Adrenal gland (tissue), 12 donors: ENCODE results near the gene TNFRSF19. TPM values are rescaled to one million over a fixed set of nuclear protein-coding genes. Genes with fewer than 3 reads are reported as not detected.

ENCODE experiments used
- DNase-seq, 7 donors: peaks; one replicate each; pipeline ENCODE4 v3.0.0-alpha.2; 2019 to 2020
- H3K27ac ChIP-seq, 5 donors: fragments of 200-600 bp; sonication (generic) in 4 of 5; 1 replicate in 3 of 5; 2 replicates in 2 of 5; pipeline versions ENCODE4 v1.5.1 to v1.8.0; 2016 to 2020; ENCODE audit warnings: mild to moderate bottlenecking in 1 of 5
- H3K27me3 ChIP-seq: fragments of 200-600 bp; 2 replicates; pipeline ENCODE4 v1.8.0; 2021
- H3K36me3 ChIP-seq, 2 donors: fragments of 200-600 bp; replicated peaks in 1 of 2; 1 replicate in 1 of 2; 2 replicates in 1 of 2; pipeline versions ENCODE4 v1.5.1 to v1.8.0; 2018 to 2022
- H3K4me1 ChIP-seq, 2 donors: fragments of 200-600 bp; replicated peaks in 1 of 2; 1 replicate in 1 of 2; 2 replicates in 1 of 2; pipeline versions ENCODE4 v1.5.1 to v1.8.0; 2018 to 2021
- H3K4me3 ChIP-seq, 4 donors: fragments of 200-600 bp; sonication (generic) in 3 of 4; one replicate each; pipeline ENCODE4 v1.5.1; 2016 to 2018
- H3K9me3 ChIP-seq, 3 donors: fragments of 200-600 bp; sonication (generic) in 1 of 3; replicated peaks in 1 of 3; 1 replicate in 2 of 3; 2 replicates in 1 of 3; pipeline versions ENCODE4 v1.5.1 to v1.8.0; 2016 to 2021
- CTCF ChIP-seq, 6 experiments: fragments of 450-650 bp in 4 of 6; fragments of 200-600 bp in 2 of 6; sonication (generic) in 1 of 6; IDR thresholded peaks; 1 replicate in 5 of 6; 2 replicates in 1 of 6; pipeline versions ENCODE4 v1.5.1 to v1.8.0; 2016 to 2021; ENCODE audit warnings: antibody characterized with exemption in 6 of 6, mild to moderate bottlenecking in 2 of 6, moderate library complexity in 1 of 6
- POLR2A ChIP-seq, 2 donors: fragments of 450-650 bp; IDR thresholded peaks; one replicate each; pipeline ENCODE4 v1.6.1; 2017; ENCODE audit warnings: antibody characterized with exemption in 2 of 2, mild to moderate bottlenecking in 2 of 2, moderate library complexity in 1 of 2
- WGBS, 4 donors: extraction: QIAGEN DNeasy Blood & Tissue Kit in 2 of 4; methylation state at CpG; one replicate each; pipeline versions ENCODE4 v1.1.5 to v1.1.7; 2013 to 2017; 5-methylcytosine and 5-hydroxymethylcytosine counted together
- intact Hi-C, 2 donors: fragments of 100-400 bp; cut with DNase I; formaldehyde crosslinking; loops; one replicate each; pipeline versions ENCODE4 v1.14.1 to v1.15.0; 2022 to 2023
- polyA plus RNA-seq, 3 donors: library from polyadenylated mRNA; stranded (reverse); fragments of 200-250 nt in 2 of 3; fragments of 350-450 nt in 1 of 3; fragmentation: Illumina TruSeq in 1 of 3; extraction: RNeasy Lipid Tissue Mini Kit (QIAGEN cat#74804) in 1 of 3; gene quantifications; one replicate each; pipeline ENCODE4 v1.2.3, GENCODE V29; 2013 to 2014
- total RNA-seq, 9 donors: library from RNA; depleted of rRNA in 4 of 9; stranded (reverse); fragments of >200 nt in 4 of 9; fragments of 120-200 nt in 1 of 9; fragmentation: NEBNext Ultra II Directional in 1 of 9; extraction: Animal tissue kit (Norgen Biotek cat#: 25700) in 1 of 9; gene quantifications; one replicate each; pipeline versions ENCODE4 v1.1.0 to v1.2.4, GENCODE V29; 2013 to 2023
- donor health status: healthy with polysubstance abuse.
- donor health status: Bipolar disorder and iron deficiency.
- donor health status: DM: yes; HTN: yes; CAD: no.
- donor health status: DM: no; HTN: no; CAD: no.
- donor health status: DM: no; HTN: no; CAD: no.
- donor health status: DM: yes; HTN: yes; CAD: no.

TNFRSF19 gene
- total and polyA plus RNA-seq, 12 donors: 0.88 to 6.7 (median 3.3) TPM

GRCh38 chr13:23692816-23693215, 122.6 kb downstream of the TNFRSF19 start:
- DNase-seq: no peak
- intact Hi-C loops: no loop called here
- H3K4me1 ChIP-seq: no peaks in the 10 kb centered on the region
- H3K4me3 ChIP-seq: no peak overlapping the region
- no peak overlapping the region for H3K27ac ChIP-seq
- H3K27me3 ChIP-seq: no peaks in the 10 kb centered on the region
- WGBS, 4 donors: 72 to 78% (median 76%) methylated on average over 3 of the region's 3 CpGs
- no peaks in the 10 kb centered on the region for H3K36me3 ChIP-seq
- no peaks in the 10 kb centered on the region for H3K9me3 ChIP-seq
- TF ChIP-seq CTCF (IDR thresholded peaks at IDR 0.05) (no peak), POLR2A (IDR thresholded peaks at IDR 0.05) (no peak)

DNA sequence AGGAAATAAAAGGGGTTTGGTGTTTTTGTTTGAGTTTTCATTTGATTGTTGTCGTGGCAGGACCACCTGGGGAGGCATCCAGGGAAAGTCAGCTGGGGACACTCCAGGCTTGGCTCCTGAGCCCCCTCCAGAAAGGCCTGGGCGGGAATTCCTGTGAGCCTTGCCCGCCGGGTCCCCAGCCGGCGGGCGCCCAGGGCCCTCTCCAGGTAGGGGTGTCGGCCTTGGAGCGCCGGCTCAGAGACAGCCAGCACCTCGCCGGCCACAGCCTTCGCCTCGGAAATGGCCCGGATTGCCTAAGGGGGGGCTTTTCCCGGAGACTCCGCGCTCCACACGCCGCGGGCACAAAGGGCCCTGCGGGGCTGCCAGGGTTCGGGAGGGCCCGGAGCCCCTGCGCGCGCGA, 125.0 kb downstream of the TNFRSF19 start:
- H3K27me3 ChIP-seq: no peaks in the 10 kb centered on the region
- no peak overlapping the region for H3K4me3 ChIP-seq
- no peak overlapping the region for H3K27ac ChIP-seq
- no peak for TF ChIP-seq CTCF (IDR thresholded peaks at IDR 0.05)
- no peak for TF ChIP-seq POLR2A (IDR thresholded peaks at IDR 0.05)
- WGBS, 4 donors: 71 to 96% (median 82%) methylated on average over 4 to 28 of the region's 28 CpGs
- no peaks in the 10 kb centered on the region for H3K4me1 ChIP-seq
- intact Hi-C loops: no loop called here
- no peaks in the 10 kb centered on the region for H3K9me3 ChIP-seq
- no peak for DNase-seq
- no peaks in the 10 kb centered on the region for H3K36me3 ChIP-seq

- no peaks in the 10 kb centered on the region for H3K27me3 ChIP-seq
- H3K9me3 ChIP-seq: no peaks in the 10 kb centered on the region
- no peak for TF ChIP-seq POLR2A (IDR thresholded peaks at IDR 0.05)
- no peak for TF ChIP-seq CTCF (IDR thresholded peaks at IDR 0.05)
- H3K27ac ChIP-seq: no peak overlapping the region
- 57 to 69% (median 63%) methylated on average over 25 to 46 of the region's 46 CpGs for WGBS, 4 donors
- H3K36me3 ChIP-seq: no peaks in the 10 kb centered on the region
- H3K4me3 ChIP-seq: no peak overlapping the region
- H3K4me1 ChIP-seq: no peaks in the 10 kb centered on the region
- no peak for DNase-seq
- intact Hi-C loops: no loop called here
Observed at GRCh38 chr13:23695711-23696464, 125.7 kb downstream of the TNFRSF19 start.

GRCh38 chr13:23696610-23697009, 126.4 kb downstream of the TNFRSF19 start:
- no peaks in the 10 kb centered on the region for H3K36me3 ChIP-seq
- TF ChIP-seq POLR2A (IDR thresholded peaks at IDR 0.05): no peak
- DNase-seq: no peak
- H3K4me1 ChIP-seq: no peaks in the 10 kb centered on the region
- H3K27ac ChIP-seq: no peak overlapping the region
- no peak overlapping the region for H3K4me3 ChIP-seq
- no peaks in the 10 kb centered on the region for H3K27me3 ChIP-seq
- 58 to 69% (median 65%) methylated on average over 5 of the region's 5 CpGs for WGBS, 4 donors
- intact Hi-C loops: no loop called here
- no peaks in the 10 kb centered on the region for H3K9me3 ChIP-seq

DNA sequence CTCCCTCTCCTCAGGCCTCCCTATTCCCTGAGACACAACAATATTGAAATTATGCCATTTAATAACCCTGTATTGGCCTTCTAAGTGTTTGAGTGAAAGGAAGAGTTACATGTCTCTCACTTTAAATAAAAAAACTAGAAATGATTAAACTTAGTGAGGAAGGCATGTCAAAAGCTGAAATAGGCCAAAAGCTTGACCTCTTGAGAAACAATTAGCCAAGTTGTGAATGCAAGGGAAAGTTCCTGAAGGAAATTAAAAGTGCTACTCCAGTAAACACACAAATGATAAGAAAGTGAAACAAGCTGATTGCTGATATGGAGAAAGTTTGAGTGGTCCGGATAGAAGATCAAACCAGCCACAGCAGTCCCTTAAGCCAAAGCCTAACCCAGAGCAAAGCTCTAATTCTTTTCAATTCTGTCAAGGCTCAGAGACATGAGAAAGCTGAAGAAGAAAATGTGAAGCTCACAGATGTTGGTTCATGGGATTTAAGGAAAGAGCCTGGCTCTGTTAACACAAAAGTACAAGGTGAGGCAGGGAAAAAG, 127.6 kb downstream of the TNFRSF19 start:
- no peak overlapping the region for H3K27ac ChIP-seq
- intact Hi-C loops: no loop called here
- no peaks in the 10 kb centered on the region for H3K36me3 ChIP-seq
- WGBS, 4 donors: 70 to 82% (median 73%) methylated on average over 1 of the region's 1 CpG
- no peak for TF ChIP-seq CTCF (IDR thresholded peaks at IDR 0.05)
- TF ChIP-seq POLR2A (IDR thresholded peaks at IDR 0.05): no peak
- no peaks in the 10 kb centered on the region for H3K9me3 ChIP-seq
- no peak for DNase-seq
- no peaks in the 10 kb centered on the region for H3K27me3 ChIP-seq
- no peaks in the 10 kb centered on the region for H3K4me1 ChIP-seq
- H3K4me3 ChIP-seq: no peak overlapping the region
